Keratinocyte (primary cell): ENCODE data around the gene IFT122.

Experiments used
- CTCF ChIP-seq, 3 experiments: IDR thresholded peaks in 1 of 3; conservative IDR thresholded peaks in 1 of 3; optimal IDR thresholded peaks in 1 of 3; 2 replicates in 2 of 3; 3 replicates in 1 of 3; pipeline versions ENCODE3 to v1.5.1; 2011; ENCODE audit warnings: low read length in 3 of 3, mild to moderate bottlenecking in 3 of 3, moderate library complexity in 2 of 3, control low read depth in 1 of 3, inconsistent platforms in 1 of 3; ENCODE audit not compliant: insufficient read depth in 2 of 3; ENCODE audit errors: extremely low read depth in 1 of 3
- EZH2 ChIP-seq: IDR thresholded peaks from one replicate; pipeline ENCODE4 v1.6.1; 2012; ENCODE audit warnings: inconsistent platforms, mild to moderate bottlenecking, low read length, moderate library complexity

DNA sequence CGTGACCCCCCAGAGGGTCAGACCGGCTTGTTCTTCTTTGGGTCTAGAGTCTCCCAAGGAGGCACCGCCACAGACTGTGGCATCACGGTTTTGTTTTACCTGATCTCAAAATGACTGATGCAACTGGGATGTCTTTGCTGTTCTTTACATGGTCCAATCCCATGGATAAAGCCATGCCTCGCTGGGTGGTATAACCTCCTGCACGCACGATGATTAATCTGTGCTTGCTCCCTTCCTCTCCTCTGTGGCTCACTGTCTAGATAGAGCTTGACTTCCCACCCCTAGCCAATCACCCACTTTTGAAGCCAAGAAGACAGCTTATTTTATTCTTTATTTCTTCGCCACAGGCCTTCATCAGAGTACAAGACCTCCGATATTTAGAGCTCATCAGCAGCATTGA lies 51.8 kb downstream of the IFT122 start:
- TF ChIP-seq CTCF (optimal IDR thresholded peaks at IDR 0.05 in 1 of 3, IDR thresholded peaks at IDR 0.05 in 1 of 3, conservative IDR thresholded peaks at IDR 0.05 in 1 of 3; ENCODE audit: extremely low read depth in 1 of 3, insufficient read depth in 2 of 3, low read length in 3 of 3) (no peak), EZH2 (no peak)
